GM12801 (cell line): ENCODE data around the gene MLLT3.

Source experiments
- CTCF ChIP-seq: IDR thresholded peaks from one replicate; pipeline ENCODE4 v1.5.1; 2011; ENCODE audit warnings: control low read depth; ENCODE audit not compliant: insufficient read length; ENCODE audit errors: extremely low read depth

Gene MLLT3

GRCh38 chr9:20618361-20618802 lies 3.9 kb downstream of the MLLT3 start:
- TF ChIP-seq CTCF, result no peak

- TF ChIP-seq CTCF, result no peak
Measured at GRCh38 chr9:20616808-20617207, 5.5 kb downstream of the MLLT3 start.

GRCh38 chr9:20614602-20615216 lies 7.6 kb downstream of the MLLT3 start:
- no peak for TF ChIP-seq CTCF

GRCh38 chr9:20611691-20612287 lies 10.5 kb downstream of the MLLT3 start:
- TF ChIP-seq CTCF, result no peak

GRCh38 chr9:20610591-20610990 lies 11.7 kb downstream of the MLLT3 start:
- no peak for TF ChIP-seq CTCF

- TF ChIP-seq CTCF, result no peak
Measured at GRCh38 chr9:20608582-20608981, 13.7 kb downstream of the MLLT3 start.

GRCh38 chr9:20606652-20607051 lies 15.6 kb downstream of the MLLT3 start:
- no peak for TF ChIP-seq CTCF
